GM23248 (cell line): ENCODE measurements around the gene HOXA4.

Experiments
- EZH2 ChIP-seq: fragments of 200-600 bp; sonication (generic); IDR thresholded peaks from 2 replicates; pipeline ENCODE4 v1.6.1; 2018; ENCODE audit warnings: antibody characterized with exemption, mild to moderate bottlenecking; ENCODE audit not compliant: insufficient read depth, poor library complexity, severe bottlenecking
- EZH2phosphoT487 ChIP-seq: fragments of 200-600 bp; sonication (generic); IDR thresholded peaks from 2 replicates; pipeline ENCODE4 v1.6.1; 2018; ENCODE audit warnings: antibody characterized with exemption, moderate library complexity, mild to moderate bottlenecking, low read depth; ENCODE audit not compliant: insufficient read depth

- TF ChIP-seq EZH2 (no peak), EZH2phosphoT487 (no peak)
These were observed 37.3 kb upstream of the HOXA4 start for GRCh38 chr7:27167916-27168264.
